WI38 (cell line): Measurements from ENCODE around the gene SLC11A1.

Experiments
- H3K4me3 ChIP-seq: 2 replicates; pipeline ENCODE4 v1.5.1; 2011; ENCODE audit warnings: low read depth, mild to moderate bottlenecking, control low read depth, low read length
- CTCF ChIP-seq: IDR thresholded peaks from 2 replicates; pipeline ENCODE4 v1.5.1; 2012; ENCODE audit warnings: low read depth, mild to moderate bottlenecking, control low read depth, low read length

SLC11A1 gene

GRCh38 chr2:218436992-218437391 is 54.9 kb downstream of the SLC11A1 start:
- TF ChIP-seq CTCF, result no peak

GRCh38 chr2:218437969-218438368 is 55.9 kb downstream of the SLC11A1 start:
- no peak overlapping the region for H3K4me3 ChIP-seq
- TF ChIP-seq CTCF, result no peak

More at GRCh38 chr2:218436992-218437391, 54.9 kb downstream of the SLC11A1 start:
- H3K4me3 ChIP-seq, result no peak overlapping the region

- no peak overlapping the region for H3K4me3 ChIP-seq
- TF ChIP-seq CTCF, result no peak
Measured at GRCh38 chr2:218438596-218438995, 56.5 kb downstream of the SLC11A1 start.

GRCh38 chr2:218444692-218445357 is 62.8 kb downstream of the SLC11A1 start:
- TF ChIP-seq CTCF, result no peak

DNA sequence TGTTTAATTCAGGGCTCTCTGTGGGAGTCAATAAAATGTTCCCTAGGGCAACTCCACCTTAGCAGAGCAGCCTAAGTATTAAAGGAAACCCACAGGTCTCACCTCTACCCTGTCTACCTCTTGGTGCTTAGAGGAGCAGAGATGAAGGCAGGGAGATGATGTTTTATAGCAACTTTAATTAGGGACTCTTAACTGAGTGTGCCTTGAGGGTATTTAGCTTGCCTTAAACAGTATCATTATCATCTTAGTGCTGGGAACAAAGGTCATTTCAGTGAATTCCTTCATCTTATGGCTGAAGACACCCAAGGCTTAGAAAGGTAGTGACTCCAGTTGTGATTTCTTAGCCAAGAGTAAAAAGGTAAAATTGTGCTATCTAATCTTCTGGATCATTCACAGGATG is 63.5 kb downstream of the SLC11A1 start:
- no peak for TF ChIP-seq CTCF
- H3K4me3 ChIP-seq, result no peak overlapping the region

More at GRCh38 chr2:218444692-218445357, 62.8 kb downstream of the SLC11A1 start:
- H3K4me3 ChIP-seq, result no peak overlapping the region
